GM06990 (cell line): Measurements from ENCODE around the gene FNDC3B.

Experiments used
- DNase-seq: peaks from one replicate; pipeline ENCODE4 v3.0.0-alpha.2; 2011; ENCODE audit not compliant: insufficient read length; ENCODE audit errors: extremely low read depth
- H3K27me3 ChIP-seq: replicated peaks from 2 replicates; pipeline ENCODE4 v1.6.0; 2011; ENCODE audit warnings: low read length; ENCODE audit not compliant: control insufficient read depth, insufficient read depth
- H3K36me3 ChIP-seq: 2 replicates; pipeline ENCODE4 v1.5.1; 2011; ENCODE audit warnings: low read length; ENCODE audit not compliant: control insufficient read depth, insufficient read depth
- H3K4me3 ChIP-seq: replicated peaks from 2 replicates; pipeline ENCODE4 v1.5.1; 2011; ENCODE audit warnings: low read depth, mild to moderate bottlenecking, control low read depth, low read length
- CTCF ChIP-seq: IDR thresholded peaks from 2 replicates; pipeline ENCODE4 v1.5.1; 2011; ENCODE audit warnings: low read length, control low read depth, mild to moderate bottlenecking, inconsistent platforms; ENCODE audit not compliant: insufficient read depth, poor library complexity, severe bottlenecking

Gene FNDC3B

DNA sequence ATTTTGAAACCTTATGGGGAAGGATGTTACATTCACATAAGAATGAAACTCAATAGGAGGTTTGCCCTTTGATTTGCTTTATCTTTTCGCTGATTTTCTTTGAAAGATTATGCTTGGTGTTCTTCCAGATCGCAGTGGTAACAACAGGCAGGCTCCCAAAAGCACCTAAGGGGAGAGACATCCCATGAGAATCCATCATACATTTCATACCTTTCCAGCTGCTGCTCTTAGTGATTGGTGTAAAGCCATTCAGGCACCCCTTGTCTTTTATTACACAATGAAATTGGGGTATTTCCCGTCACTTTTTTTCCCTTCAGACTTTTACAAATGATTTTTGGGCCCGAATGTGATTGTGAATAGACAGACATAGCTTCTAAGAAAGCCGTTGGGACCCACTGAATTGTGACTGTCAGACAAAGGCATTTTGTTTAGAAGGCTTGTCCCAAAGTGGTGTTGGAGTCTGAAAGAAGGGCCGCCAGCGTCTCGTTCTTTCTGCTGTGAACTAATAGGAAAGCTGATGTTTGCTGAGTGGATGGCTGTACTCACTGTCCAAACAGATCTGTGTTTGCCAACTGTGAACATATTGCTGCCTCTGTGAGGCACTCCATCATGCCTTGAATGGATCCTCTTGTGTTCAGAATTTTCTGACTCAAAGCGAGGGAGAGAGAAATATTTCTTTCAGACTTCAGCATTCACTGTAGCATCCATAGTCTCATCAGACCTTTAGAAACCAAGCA, 164.3 kb downstream of the FNDC3B start:
- Histone ChIP-seq H3K4me3 (no peak overlapping the region), H3K36me3 (no peaks in the 10 kb centered on the region), H3K27me3 (no peaks in the 10 kb centered on the region)
- TF ChIP-seq CTCF = no peak
- no peak for DNase-seq

DNA sequence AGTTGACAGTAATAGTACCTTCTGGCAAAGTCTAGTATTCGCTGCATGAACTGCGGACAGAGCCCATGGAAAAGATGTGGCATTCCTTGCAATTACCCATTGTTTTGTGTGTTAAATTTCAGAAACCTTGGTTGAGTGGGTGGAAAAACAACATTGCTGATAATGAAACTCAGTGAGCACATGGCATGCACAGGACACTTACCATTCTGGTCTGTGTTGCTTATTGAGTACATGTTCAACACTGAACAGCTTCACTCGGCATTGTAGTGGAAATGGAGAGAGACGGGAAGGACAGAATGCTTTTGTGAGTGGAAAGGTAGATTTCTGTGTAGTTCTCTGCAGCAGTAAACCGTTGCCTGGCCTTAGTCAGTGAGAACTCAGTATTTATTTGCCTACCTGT, 165.3 kb downstream of the FNDC3B start:
- DNase-seq = no peak
- no peak overlapping the region for H3K4me3 ChIP-seq
- no peaks in the 10 kb centered on the region for H3K27me3 ChIP-seq
- H3K36me3 ChIP-seq = no peaks in the 10 kb centered on the region; the same call in 1 of the 2 replicates
- TF ChIP-seq CTCF = no peak

- no peaks in the 10 kb centered on the region; the same call in 1 of the 2 replicates for H3K36me3 ChIP-seq
- H3K4me3 ChIP-seq = no peak overlapping the region
These were observed 169.4 kb downstream of the FNDC3B start for GRCh38 chr3:172208586-172209332.

GRCh38 chr3:172209333-172210321, 170.2 kb downstream of the FNDC3B start:
- no peak for TF ChIP-seq CTCF
- H3K27me3 ChIP-seq = no peaks in the 10 kb centered on the region
- no peak overlapping the region for H3K4me3 ChIP-seq
- H3K36me3 ChIP-seq = no peaks in the 10 kb centered on the region; the same call in 1 of the 2 replicates
- DNase-seq = no peak

More at GRCh38 chr3:172208586-172209332, 169.4 kb downstream of the FNDC3B start:
- no peak for DNase-seq
- no peak for TF ChIP-seq CTCF
- H3K27me3 ChIP-seq = no peaks in the 10 kb centered on the region

- no peaks in the 10 kb centered on the region for H3K27me3 ChIP-seq
- no peak for DNase-seq
- H3K4me3 ChIP-seq = no peak overlapping the region
- no peaks in the 10 kb centered on the region; the same call in 1 of the 2 replicates for H3K36me3 ChIP-seq
- TF ChIP-seq CTCF = no peak
These were observed 171.0 kb downstream of the FNDC3B start for GRCh38 chr3:172210355-172210754.
